Measurements from ENCODE around the gene IGF1R.

IGF1R gene

GRCh38 chr15:98781838-98782237 lies 133.5 kb downstream of the IGF1R start:
- Histone ChIP-seq H3K27me3 (ENCODE audit: low read length) (no peaks in the 10 kb centered on the region), H3K4me2 (ENCODE audit: low read depth, low read length, poor library complexity, severe bottlenecking) (no peak overlapping the region), H3K4me3 (ENCODE audit: insufficient read depth, low read length, poor library complexity, severe bottlenecking) (no peak overlapping the region), H3K79me2 (ENCODE audit: insufficient read depth, low read length) (no peaks in the 10 kb centered on the region), H3F3A (ENCODE audit: insufficient read depth) (no peaks in the 10 kb centered on the region), H3K9ac (ENCODE audit: low read length) (no peak overlapping the region), H3K9me2 (replicated peaks; ENCODE audit: insufficient read depth, low read length) (no peaks in the 10 kb centered on the region), H3K9me3 (ENCODE audit: insufficient read depth, low read length) (no peaks in the 10 kb centered on the region), H2AFZ (ENCODE audit: low read depth, low read length, severe bottlenecking) (no peak overlapping the region), H3K27ac (ENCODE audit: low read depth, low read length) (no peak overlapping the region), H4K20me1 (ENCODE audit: low read depth, low read length) (peaks cover 7% of the 10 kb centered on the region), H3K36me3 (ENCODE audit: low read length) (no peaks in the 10 kb centered on the region)
- TF ChIP-seq EZH2phosphoT487 (conservative IDR thresholded peaks at IDR 0.05; ENCODE audit: low read length): no peak
- TF ChIP-seq CTCF (IDR thresholded peaks at IDR 0.05; ENCODE audit: insufficient read depth, low read length, poor library complexity, severe bottlenecking): no peak

- no peaks in the 10 kb centered on the region for H3F3A ChIP-seq (ENCODE audit: insufficient read depth)
- TF ChIP-seq EZH2phosphoT487 (conservative IDR thresholded peaks at IDR 0.05; ENCODE audit: low read length) (no peak), CTCF (IDR thresholded peaks at IDR 0.05; ENCODE audit: insufficient read depth, low read length, poor library complexity, severe bottlenecking) (no peak)
- no peak overlapping the region for H3K4me3 ChIP-seq (ENCODE audit: insufficient read depth, low read length, poor library complexity, severe bottlenecking)
- no peaks in the 10 kb centered on the region for H3K9me2 ChIP-seq (replicated peaks; ENCODE audit: insufficient read depth, low read length)
- H3K27me3 ChIP-seq (ENCODE audit: low read length): no peaks in the 10 kb centered on the region
- H4K20me1 ChIP-seq (ENCODE audit: low read depth, low read length): peaks cover 5% of the 10 kb centered on the region; the same call in 1 of the 2 replicates
- H3K9ac ChIP-seq (ENCODE audit: low read length): no peak overlapping the region
- no peaks in the 10 kb centered on the region for H3K9me3 ChIP-seq (ENCODE audit: insufficient read depth, low read length)
- no peak overlapping the region for H3K27ac ChIP-seq (ENCODE audit: low read depth, low read length)
- H3K4me2 ChIP-seq (ENCODE audit: low read depth, low read length, poor library complexity, severe bottlenecking): no peak overlapping the region
- no peak overlapping the region for H2AFZ ChIP-seq (ENCODE audit: low read depth, low read length, severe bottlenecking)
- no peaks in the 10 kb centered on the region for H3K36me3 ChIP-seq (ENCODE audit: low read length)
- no peaks in the 10 kb centered on the region for H3K79me2 ChIP-seq (ENCODE audit: insufficient read depth, low read length)
Measured at GRCh38 chr15:98782801-98783200, 134.5 kb downstream of the IGF1R start.

DNA sequence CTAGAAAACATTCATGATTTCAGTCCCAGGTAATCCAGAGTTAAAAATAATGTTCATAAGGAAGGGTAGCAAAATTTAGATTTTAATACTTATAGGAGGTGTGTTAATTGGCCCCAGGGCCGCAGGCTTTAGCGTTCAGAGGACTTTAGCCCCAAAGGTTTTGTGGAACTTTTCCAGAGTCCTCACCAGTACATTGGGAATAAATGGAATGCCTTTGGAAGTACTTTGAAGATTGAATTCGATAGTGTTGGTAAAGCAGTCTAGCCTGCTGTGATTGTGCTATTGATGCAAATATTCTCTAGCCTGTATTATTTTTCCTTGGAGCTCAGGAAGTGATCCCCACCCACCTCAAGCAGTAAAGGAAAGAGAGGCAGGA lies 137.1 kb downstream of the IGF1R start:
- H3K9ac ChIP-seq (ENCODE audit: low read length): no peak overlapping the region
- no peak overlapping the region for H3K4me3 ChIP-seq (ENCODE audit: insufficient read depth, low read length, poor library complexity, severe bottlenecking)
- 0 out of 2 replicates have a peak, but pooled peaks cover 12% of the 10 kb centered on the region for H4K20me1 ChIP-seq (ENCODE audit: low read depth, low read length)
- no peaks in the 10 kb centered on the region for H3F3A ChIP-seq (ENCODE audit: insufficient read depth)
- no peaks in the 10 kb centered on the region for H3K9me3 ChIP-seq (ENCODE audit: insufficient read depth, low read length)
- H3K27ac ChIP-seq (ENCODE audit: low read depth, low read length): no peak overlapping the region
- TF ChIP-seq EZH2phosphoT487 (conservative IDR thresholded peaks at IDR 0.05; ENCODE audit: low read length) (no peak), CTCF (IDR thresholded peaks at IDR 0.05; ENCODE audit: insufficient read depth, low read length, poor library complexity, severe bottlenecking) (no peak)
- H3K36me3 ChIP-seq (ENCODE audit: low read length): no peaks in the 10 kb centered on the region
- no peaks in the 10 kb centered on the region for H3K27me3 ChIP-seq (ENCODE audit: low read length)
- no peak overlapping the region for H2AFZ ChIP-seq (ENCODE audit: low read depth, low read length, severe bottlenecking)
- no peak overlapping the region for H3K4me2 ChIP-seq (ENCODE audit: low read depth, low read length, poor library complexity, severe bottlenecking)
- H3K9me2 ChIP-seq (replicated peaks; ENCODE audit: insufficient read depth, low read length): no peaks in the 10 kb centered on the region
- no peaks in the 10 kb centered on the region for H3K79me2 ChIP-seq (ENCODE audit: insufficient read depth, low read length)
